ENCODE results near the gene C17orf107.
"Not testable (repeated sequence)": the region's sequence is repeated elsewhere in the genome, so short reads cannot be mapped to it uniquely, and the experiment has no call there.

- TF ChIP-seq CTCF, POLR2A (IDR thresholded peaks at IDR 0.05): not testable (repeated sequence)
Observed at GRCh38 chr17:4857347-4857746, 42.0 kb upstream of the C17orf107 start.
